Endothelial cell of umbilical vein (primary cell): Measurements from ENCODE around the gene RPTN. TPM values are rescaled to one million over a fixed set of nuclear protein-coding genes. Genes with fewer than 3 reads are reported as not detected.

ENCODE experiments used
- BruUV-seq: library from RNA; stranded (reverse); fragments of 400-500 nt; replicated peaks from 2 replicates; lab custom pipeline; 2021; lab: Mats Ljungman, UMichigan
- CTCF ChIA-PET: fragments of 300-600, 350-600 bp; sonication (Branson Sonifier 250); formaldehyde crosslinking; loops from one replicate; lab custom pipeline; 2021; ENCODE audit warnings: antibody characterized with exemption, inconsistent platforms; lab: Charles Lee
- POLR2A ChIA-PET: fragments of 300-600, 350-600 bp; sonication (Branson Sonifier 250); formaldehyde crosslinking; loops from one replicate; lab custom pipeline; 2021; ENCODE audit warnings: antibody characterized with exemption, inconsistent platforms; lab: Charles Lee
- DNase-seq: peaks from one replicate; pipeline ENCODE4 v3.0.0-alpha.2; 2011; ENCODE audit warnings: low read depth, low spot score
- FAIRE-seq: peaks from 2 replicates; lab custom pipeline; 2011; peaks lifted over from hg19 to GRCh38; lab: Jason Lieb, UNC
- H2AFZ ChIP-seq: 2 replicates; pipeline ENCODE4 v1.6.0; 2012; ENCODE audit warnings: low read depth, low read length, control low read depth, inconsistent platforms
- H3K27ac ChIP-seq: 2 replicates; pipeline ENCODE4 v1.5.1; 2011; ENCODE audit warnings: low read depth, mild to moderate bottlenecking, control low read depth, low read length, moderate library complexity; ENCODE audit not compliant: insufficient read depth
- H3K27me3 ChIP-seq, 2 experiments: 2 replicates each; pipeline versions ENCODE4 v1.6.0 to v1.6.1; 2011; ENCODE audit warnings: low read length in 2 of 2, mixed read lengths in 1 of 2; ENCODE audit not compliant: control insufficient read depth in 2 of 2, insufficient read depth in 2 of 2
- H3K36me3 ChIP-seq, 2 experiments: 2 replicates in 1 of 2; 3 replicates in 1 of 2; pipeline ENCODE4 v1.5.1; 2011; ENCODE audit warnings: low read length in 2 of 2, mild to moderate bottlenecking in 1 of 2, moderate library complexity in 1 of 2; ENCODE audit not compliant: control insufficient read depth in 2 of 2, insufficient read depth in 2 of 2; ENCODE audit errors: extremely low read depth in 1 of 2
- H3K4me1 ChIP-seq: 3 replicates; pipeline ENCODE4 v1.5.1; 2011; ENCODE audit warnings: mild to moderate bottlenecking, low read length; ENCODE audit not compliant: control insufficient read depth, insufficient read depth; ENCODE audit errors: extremely low read depth
- H3K4me2 ChIP-seq: 2 replicates; pipeline ENCODE4 v1.6.1; 2011; ENCODE audit warnings: low read length, control low read depth, mixed read lengths; ENCODE audit not compliant: insufficient read depth
- H3K4me3 ChIP-seq, 3 experiments: fragments of 200-600 bp in 1 of 3; sonication (generic), shearing (Covaris generic) in 1 of 3; replicated peaks in 1 of 3; 2 replicates each; pipeline ENCODE4 v1.5.1; 2011 to 2016; ENCODE audit warnings: control low read depth in 3 of 3, low read length in 3 of 3, mild to moderate bottlenecking in 2 of 3, inconsistent platforms in 1 of 3, low read depth in 1 of 3, moderate library complexity in 1 of 3; ENCODE audit not compliant: insufficient read depth in 1 of 3
- H3K79me2 ChIP-seq: 2 replicates; pipeline ENCODE4 v1.6.0; 2012; ENCODE audit warnings: low read length, inconsistent platforms; ENCODE audit not compliant: control insufficient read depth, insufficient read depth
- H3K9ac ChIP-seq: replicated peaks from 2 replicates; pipeline ENCODE3; 2011; ENCODE audit warnings: low read length, control low read depth; ENCODE audit not compliant: insufficient read depth; ENCODE audit errors: extremely low read depth
- H3K9me1 ChIP-seq: replicated peaks from 3 replicates; pipeline ENCODE4 v1.6.0; 2011; ENCODE audit warnings: mild to moderate bottlenecking, low read length; ENCODE audit not compliant: control insufficient read depth, insufficient read depth; ENCODE audit errors: extremely low read depth
- H3K9me3 ChIP-seq: replicated peaks from 2 replicates; pipeline ENCODE4 v1.5.1; 2012; ENCODE audit warnings: low read length, inconsistent platforms; ENCODE audit not compliant: control insufficient read depth, insufficient read depth
- H4K20me1 ChIP-seq: replicated peaks from 2 replicates; pipeline ENCODE3; 2011; ENCODE audit warnings: mild to moderate bottlenecking, low read length; ENCODE audit not compliant: control insufficient read depth, insufficient read depth; ENCODE audit errors: extremely low read depth
- EZH2 ChIP-seq: IDR thresholded peaks from 2 replicates; pipeline ENCODE4 v1.6.1; 2012; ENCODE audit warnings: borderline replicate concordance, low read depth, mild to moderate bottlenecking, moderate library complexity, low read length, inconsistent platforms; ENCODE audit not compliant: severe bottlenecking
- FOS ChIP-seq: IDR thresholded peaks from 2 replicates; pipeline ENCODE4 v1.6.1; 2011; ENCODE audit warnings: mild to moderate bottlenecking, low read length, moderate library complexity, borderline replicate concordance; ENCODE audit not compliant: insufficient read depth
- GATA2 ChIP-seq: IDR thresholded peaks from 2 replicates; pipeline ENCODE4 v1.7.0; 2011; ENCODE audit warnings: low read depth, mild to moderate bottlenecking, moderate library complexity, mixed read lengths, low read length; ENCODE audit not compliant: insufficient read length, insufficient read depth
- JUN ChIP-seq: IDR thresholded peaks from 2 replicates; pipeline ENCODE4 v1.6.1; 2011; ENCODE audit warnings: borderline replicate concordance, low read depth; ENCODE audit not compliant: insufficient read length, insufficient read depth
- MYC ChIP-seq: IDR thresholded peaks from one replicate; pipeline ENCODE4 v1.6.1; 2011; ENCODE audit warnings: mild to moderate bottlenecking, low read depth, low read length
- POLR2A ChIP-seq: IDR thresholded peaks from 2 replicates; pipeline ENCODE4 v1.6.1; 2012; ENCODE audit warnings: low read depth, mild to moderate bottlenecking, control low read depth, low read length
- POLR2AphosphoS5 ChIP-seq: IDR thresholded peaks from 2 replicates; pipeline ENCODE4 v1.6.1; 2012; ENCODE audit warnings: low read depth, mild to moderate bottlenecking, control low read depth, low read length, moderate library complexity; ENCODE audit not compliant: insufficient read depth
- dilution Hi-C: fragments of 300-500 bp; cut with MboI; formaldehyde crosslinking; loops from one replicate; pipeline ENCODE4 v1.15.0; 2019; ENCODE audit warnings: low sequenced_read_pairs; ENCODE audit not compliant: extremely low pct_ligation_motif_present
- intact Hi-C: fragments of 100-400 bp; cut with micrococcal nuclease; formaldehyde crosslinking; loops from one replicate; pipeline ENCODE4 v1.10.0; 2022
- polyA plus RNA-seq, 4 experiments: library from polyadenylated mRNA; depleted of rRNA in 3 of 4; stranded (reverse) in 3 of 4; unstranded in 1 of 4; fragments of >200 nt; gene quantifications; 2 replicates each; pipeline versions ENCODE4 v1.2.1 to v1.2.3, GENCODE V29; 2011 to 2012; ENCODE audit warnings: missing spikeins in 1 of 4
- total RNA-seq: library from RNA; stranded (reverse); gene quantifications from 2 replicates; pipeline ENCODE4 v1.2.3, GENCODE V29; 2021
- TF ChIP-seq, protein P1 (sequence below), 2 donors: IDR thresholded peaks; 1 replicate in 1 of 2; 2 replicates in 1 of 2; pipeline ENCODE4 v1.5.1; 2011; ENCODE audit warnings: low read length in 2 of 2, mild to moderate bottlenecking in 2 of 2, moderate library complexity in 2 of 2, control low read depth in 1 of 2, inconsistent platforms in 1 of 2, low read depth in 1 of 2; ENCODE audit not compliant: insufficient read depth in 1 of 2; ENCODE audit errors: extremely low read depth in 1 of 2
- TF ChIP-seq, protein P2 (sequence below): IDR thresholded peaks from 2 replicates; pipeline ENCODE4 v1.6.1; 2011; ENCODE audit not compliant: insufficient read depth, insufficient read length

The RPTN gene
- total and polyA plus RNA-seq, 2 donors (not counting 3 experiments of a cell fraction or from before 2014, with no cell fraction given), result not detected

DNA sequence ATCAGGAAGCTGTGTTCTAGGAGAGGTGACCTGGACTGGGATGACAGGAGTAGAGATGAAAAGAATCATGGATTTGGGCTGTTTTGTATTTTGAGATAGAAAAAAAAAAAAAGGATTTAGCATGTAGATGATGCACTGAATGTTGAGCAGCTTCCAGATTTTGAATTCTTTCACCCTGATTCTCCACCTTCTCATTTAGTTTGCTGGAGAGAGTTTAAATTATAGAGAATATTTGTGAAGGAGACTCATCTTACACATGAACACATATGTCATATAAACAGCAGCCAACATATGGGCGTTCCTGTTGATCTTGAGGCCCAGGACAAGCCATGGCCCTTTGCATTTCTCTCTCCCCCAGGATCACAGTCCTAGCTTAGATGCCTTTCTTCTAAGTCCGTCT is 7.4 kb downstream of the RPTN start:
- no peaks in the 10 kb centered on the region for H3K27me3 ChIP-seq
- POLR2A ChIA-PET, result no interaction called here
- H3K4me2 ChIP-seq, result no peak overlapping the region
- H3K9me1 ChIP-seq, result no peaks in the 10 kb centered on the region
- no peaks in the 10 kb centered on the region for H3K9me3 ChIP-seq
- intact Hi-C loops, result no loop called here
- BruUV-seq, result no TSS peak
- no peak overlapping the region for H3K9ac ChIP-seq
- H3K4me3 ChIP-seq, result no peak overlapping the region
- H4K20me1 ChIP-seq, result no peaks in the 10 kb centered on the region
- H3K27ac ChIP-seq, result no peak overlapping the region
- TF ChIP-seq MYC (no peak), EZH2 (no peak), FOS (no peak), POLR2A (no peak), POLR2AphosphoS5 (no peak)
- TF ChIP-seq, protein P1, sequence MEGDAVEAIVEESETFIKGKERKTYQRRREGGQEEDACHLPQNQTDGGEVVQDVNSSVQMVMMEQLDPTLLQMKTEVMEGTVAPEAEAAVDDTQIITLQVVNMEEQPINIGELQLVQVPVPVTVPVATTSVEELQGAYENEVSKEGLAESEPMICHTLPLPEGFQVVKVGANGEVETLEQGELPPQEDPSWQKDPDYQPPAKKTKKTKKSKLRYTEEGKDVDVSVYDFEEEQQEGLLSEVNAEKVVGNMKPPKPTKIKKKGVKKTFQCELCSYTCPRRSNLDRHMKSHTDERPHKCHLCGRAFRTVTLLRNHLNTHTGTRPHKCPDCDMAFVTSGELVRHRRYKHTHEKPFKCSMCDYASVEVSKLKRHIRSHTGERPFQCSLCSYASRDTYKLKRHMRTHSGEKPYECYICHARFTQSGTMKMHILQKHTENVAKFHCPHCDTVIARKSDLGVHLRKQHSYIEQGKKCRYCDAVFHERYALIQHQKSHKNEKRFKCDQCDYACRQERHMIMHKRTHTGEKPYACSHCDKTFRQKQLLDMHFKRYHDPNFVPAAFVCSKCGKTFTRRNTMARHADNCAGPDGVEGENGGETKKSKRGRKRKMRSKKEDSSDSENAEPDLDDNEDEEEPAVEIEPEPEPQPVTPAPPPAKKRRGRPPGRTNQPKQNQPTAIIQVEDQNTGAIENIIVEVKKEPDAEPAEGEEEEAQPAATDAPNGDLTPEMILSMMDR (IDR thresholded peaks at IDR 0.05; ENCODE audit: extremely low read depth in 1 of 2, insufficient read depth in 1 of 2, low read depth in 1 of 2, low read length in 2 of 2), result no peak
- CTCF ChIA-PET, result interaction anchor here (1.0 to 1.5 kb wide), 3 partner anchors 10 to 307 kb away, joined by 3 to 6 read pairs (median 3); no protein-coding TSS in a partner anchor
- dilution Hi-C loops, result no loop called here
- no peaks in the 10 kb centered on the region for H3K4me1 ChIP-seq
- H3K36me3 ChIP-seq, result no peaks in the 10 kb centered on the region
- H3K79me2 ChIP-seq, result no peaks in the 10 kb centered on the region
- DNase-seq (no peak), FAIRE-seq (no peak)
- no peak overlapping the region for H2AFZ ChIP-seq

DNA sequence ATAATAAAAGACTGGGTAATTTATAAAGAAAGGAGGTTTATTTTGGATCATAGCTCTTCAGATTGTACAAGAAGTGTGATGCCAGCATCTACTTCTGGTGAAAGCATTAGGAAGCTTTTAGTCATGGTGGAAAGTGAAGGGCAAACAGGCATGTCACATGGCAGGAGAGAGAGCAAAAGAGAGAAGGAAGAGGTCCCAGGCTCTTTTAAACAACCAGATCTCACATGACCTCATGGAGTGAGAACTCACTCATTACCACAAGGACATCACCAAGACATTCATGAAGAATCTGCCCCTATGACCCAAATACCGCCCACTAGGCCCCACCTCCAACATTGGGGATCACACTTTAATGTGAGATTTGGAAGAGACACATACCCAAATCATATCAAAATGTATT is 10.0 kb downstream of the RPTN start:
- H3K4me3 ChIP-seq, result no peak overlapping the region
- no peak overlapping the region for H3K4me2 ChIP-seq
- no peaks in the 10 kb centered on the region for H3K36me3 ChIP-seq
- H3K79me2 ChIP-seq, result no peaks in the 10 kb centered on the region
- FAIRE-seq, result no peak
- H3K4me1 ChIP-seq, result no peaks in the 10 kb centered on the region
- BruUV-seq, result no TSS peak
- ChIA-PET POLR2A (no interaction called here), CTCF (interaction anchor here (1.3 to 1.7 kb wide), 3 partner anchors 29 to 310 kb away, joined by 3 to 6 read pairs (median 4); no protein-coding TSS in a partner anchor)
- H3K27me3 ChIP-seq, result no peaks in the 10 kb centered on the region
- H3K9me1 ChIP-seq, result no peaks in the 10 kb centered on the region
- H3K27ac ChIP-seq, result no peak overlapping the region
- no peaks in the 10 kb centered on the region for H3K9me3 ChIP-seq
- no peak for DNase-seq
- intact Hi-C loops (no loop called here), dilution Hi-C loops (no loop called here)
- no peak overlapping the region for H3K9ac ChIP-seq
- H4K20me1 ChIP-seq, result no peaks in the 10 kb centered on the region
- TF ChIP-seq FOS, result no peak
- no peak for TF ChIP-seq POLR2AphosphoS5
- no peak for TF ChIP-seq POLR2A
- no peak for TF ChIP-seq MYC
- TF ChIP-seq EZH2, result no peak
- TF ChIP-seq GATA2, result no peak
- TF ChIP-seq, protein P1 (IDR thresholded peaks at IDR 0.05; ENCODE audit: extremely low read depth in 1 of 2, insufficient read depth in 1 of 2, low read depth in 1 of 2, low read length in 2 of 2), result no peak
- TF ChIP-seq, protein P2, sequence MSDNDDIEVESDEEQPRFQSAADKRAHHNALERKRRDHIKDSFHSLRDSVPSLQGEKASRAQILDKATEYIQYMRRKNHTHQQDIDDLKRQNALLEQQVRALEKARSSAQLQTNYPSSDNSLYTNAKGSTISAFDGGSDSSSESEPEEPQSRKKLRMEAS, result no peak
- TF ChIP-seq JUN, result no peak
- H2AFZ ChIP-seq, result no peak overlapping the region
